ENCODE measurements around the gene OR1E1. TPM values are rescaled to one million over a fixed set of nuclear protein-coding genes. Genes with fewer than 3 reads are reported as not detected.

OR1E1 gene
- polyA plus RNA-seq, 1 donor = 0.10 TPM

Other genes with a start within 250 kb of the OR1E1 start
- gene OR1A2, start 200.9 kb downstream of the OR1E1 start, polyA plus RNA-seq (ENCODE audit: insufficient read length) = not detected
- gene OR1A1, start 190.7 kb downstream of the OR1E1 start, polyA plus RNA-seq (ENCODE audit: insufficient read length) = not detected
- not detected for gene OR3A1, start 100.0 kb downstream of the OR1E1 start, polyA plus RNA-seq (ENCODE audit: insufficient read length)
- not detected for gene OR3A2, start 12.1 kb downstream of the OR1E1 start, polyA plus RNA-seq (ENCODE audit: insufficient read length)
- 0.09 TPM for gene OR3A3, start 13.0 kb upstream of the OR1E1 start, polyA plus RNA-seq (ENCODE audit: insufficient read length)
- gene OR1E2, start 35.4 kb upstream of the OR1E1 start, polyA plus RNA-seq (ENCODE audit: insufficient read length) = not detected
- 0.46 TPM for gene SPATA22, start 73.4 kb upstream of the OR1E1 start, polyA plus RNA-seq (ENCODE audit: insufficient read length)
- 2.0 TPM for gene ASPA, start 77.6 kb upstream of the OR1E1 start, polyA plus RNA-seq (ENCODE audit: insufficient read length)
- gene TRPV3, start 159.4 kb upstream of the OR1E1 start, polyA plus RNA-seq (ENCODE audit: insufficient read length) = 1.2 TPM
- gene TRPV1, start 211.0 kb upstream of the OR1E1 start, polyA plus RNA-seq (ENCODE audit: insufficient read length) = 5.4 TPM
- gene SHPK, start 237.8 kb upstream of the OR1E1 start, polyA plus RNA-seq (ENCODE audit: insufficient read length) = 6.3 TPM
- gene CTNS, start 238.3 kb upstream of the OR1E1 start, polyA plus RNA-seq (ENCODE audit: insufficient read length) = 7.8 TPM

All from forelimb muscle (tissue), 1 donor.